T-helper 9 cell (primary cell): ENCODE data around the gene NUCB1.
"Not testable (repeated sequence)": the region's sequence is repeated elsewhere in the genome, so short reads cannot be mapped to it uniquely, and the experiment has no call there.

ENCODE experiments used
- DNase-seq: peaks from one replicate; pipeline ENCODE4 v3.0.0-alpha.2; 2020
- total RNA-seq, 2 donors: gene quantifications; one replicate each; lab custom pipeline; 2026; lab: John Stamatoyannopoulos, UW

Gene NUCB1
- 95.3 to 141 reads per million in 2 donors for total RNA-seq

DNA sequence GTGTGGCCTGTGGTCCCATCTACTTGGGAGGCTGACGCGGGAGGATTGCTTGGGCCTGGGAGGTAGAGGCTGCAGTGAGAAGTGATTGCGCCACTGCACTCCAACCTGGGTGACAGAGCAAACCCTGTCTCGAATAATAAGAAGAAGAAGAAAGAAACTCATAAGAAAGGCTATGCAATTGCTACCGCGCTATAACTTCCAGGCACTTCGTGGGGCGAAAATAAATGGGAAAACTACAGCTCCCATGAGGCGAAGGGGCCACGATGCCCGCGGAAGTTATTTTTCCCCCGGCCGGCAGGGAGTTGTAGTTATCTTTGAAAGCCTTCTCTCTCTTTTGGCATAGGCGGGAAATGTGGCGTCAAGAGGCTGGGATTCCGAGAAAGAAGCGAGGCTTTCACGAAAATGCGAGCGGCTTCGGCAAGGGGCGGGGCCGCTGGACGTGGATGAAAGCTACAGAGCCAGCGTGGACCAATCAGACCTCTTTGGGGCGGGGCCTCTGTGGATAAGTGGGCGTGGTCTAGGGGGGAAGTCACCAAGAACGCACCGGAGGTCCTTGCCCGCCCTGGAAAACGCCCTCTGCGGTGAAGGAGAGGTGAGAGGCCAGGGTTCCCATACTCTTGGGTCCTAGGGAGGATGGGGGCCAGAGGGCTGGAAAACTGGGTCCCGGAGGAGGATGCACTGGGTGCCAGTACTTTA is at the start of gene NUCB1:
Gene NUCB1 (plus strand): TSS at position 532 of the 696 bp plus-strand sequence. CDS start 485 bp downstream, outside the sequence.
- peak; percentile 97 for DNase-seq

DNA sequence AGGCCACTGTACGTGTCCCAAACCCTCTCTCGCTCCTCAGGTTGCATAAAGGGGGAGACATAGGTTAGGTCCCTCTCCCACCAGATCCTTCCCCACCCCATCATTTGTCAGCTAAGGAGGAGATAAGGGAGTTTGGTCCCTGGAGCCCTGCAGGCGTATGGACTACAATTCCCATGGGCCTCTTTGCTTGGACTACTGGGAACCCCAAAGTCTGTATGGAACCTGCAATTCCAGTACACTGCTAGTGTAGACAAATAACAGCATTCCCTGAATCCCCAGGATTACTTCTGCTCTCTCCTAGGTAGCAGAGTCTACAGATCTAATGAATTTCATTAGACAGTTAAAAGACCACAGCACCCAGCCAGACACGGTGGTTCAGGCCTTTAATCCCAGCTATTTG is 47.8 kb upstream of the NUCB1 start:
- no peak for DNase-seq

DNA sequence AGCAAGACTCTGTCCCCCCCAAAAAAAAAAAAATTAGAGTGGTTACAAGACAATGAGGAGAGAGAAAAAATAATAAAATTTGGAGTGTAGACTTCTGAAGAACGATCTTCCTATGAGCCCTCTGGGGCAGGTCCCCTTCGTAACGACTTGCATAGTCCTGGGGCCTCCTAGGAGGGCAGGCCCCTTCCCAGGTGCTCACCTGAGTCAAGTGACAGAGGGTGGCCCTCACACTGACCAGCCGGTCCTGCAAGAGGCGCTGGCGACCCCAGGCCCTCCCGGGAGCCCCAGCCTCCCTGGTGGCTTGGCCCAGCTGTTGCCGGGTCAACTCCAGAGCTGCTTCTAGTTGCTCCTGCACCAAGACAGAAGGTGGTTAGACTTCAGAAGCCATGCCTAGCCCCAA is 46.6 kb upstream of the NUCB1 start:
- DNase-seq, result no peak

DNA sequence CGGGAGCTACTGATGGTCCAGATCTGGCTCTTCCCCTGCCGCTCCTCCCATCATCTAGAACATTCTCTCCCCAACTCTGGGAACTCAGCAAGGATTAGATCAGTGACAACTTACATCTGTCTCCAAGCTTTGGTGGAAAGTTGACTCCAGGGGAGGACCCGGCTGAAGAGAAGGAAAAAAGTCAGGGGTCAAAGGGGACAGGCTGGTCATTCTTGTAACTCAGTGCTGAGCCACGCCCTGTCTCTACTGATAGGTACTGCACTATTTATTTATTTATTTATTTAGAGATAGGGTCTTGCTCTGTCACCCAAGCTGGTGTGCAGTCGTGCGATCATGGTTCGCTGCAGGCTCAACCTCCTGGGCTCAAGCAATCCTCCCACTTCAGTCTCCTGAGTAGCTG is 46.0 kb upstream of the NUCB1 start:
- no peak for DNase-seq

DNA sequence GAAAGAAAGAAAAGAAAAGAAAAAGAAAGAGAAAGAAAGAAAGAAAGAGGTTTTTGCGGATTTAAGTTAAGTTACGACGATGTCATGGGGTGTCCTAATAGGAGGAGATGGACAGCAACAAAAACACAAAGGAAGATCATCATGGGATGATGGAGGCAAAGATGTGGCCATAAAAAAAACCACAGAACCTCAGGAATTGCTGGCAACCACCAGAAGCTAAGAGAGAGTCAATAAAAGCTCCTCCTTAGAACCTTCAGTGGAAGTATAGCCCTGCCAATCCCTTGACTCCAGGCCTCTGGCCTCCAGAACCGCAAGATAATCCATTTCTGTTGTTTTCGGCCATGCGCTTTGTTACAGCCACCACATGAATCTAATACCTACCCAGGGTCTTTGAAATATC is 43.2 kb upstream of the NUCB1 start:
- DNase-seq, result no peak

DNA sequence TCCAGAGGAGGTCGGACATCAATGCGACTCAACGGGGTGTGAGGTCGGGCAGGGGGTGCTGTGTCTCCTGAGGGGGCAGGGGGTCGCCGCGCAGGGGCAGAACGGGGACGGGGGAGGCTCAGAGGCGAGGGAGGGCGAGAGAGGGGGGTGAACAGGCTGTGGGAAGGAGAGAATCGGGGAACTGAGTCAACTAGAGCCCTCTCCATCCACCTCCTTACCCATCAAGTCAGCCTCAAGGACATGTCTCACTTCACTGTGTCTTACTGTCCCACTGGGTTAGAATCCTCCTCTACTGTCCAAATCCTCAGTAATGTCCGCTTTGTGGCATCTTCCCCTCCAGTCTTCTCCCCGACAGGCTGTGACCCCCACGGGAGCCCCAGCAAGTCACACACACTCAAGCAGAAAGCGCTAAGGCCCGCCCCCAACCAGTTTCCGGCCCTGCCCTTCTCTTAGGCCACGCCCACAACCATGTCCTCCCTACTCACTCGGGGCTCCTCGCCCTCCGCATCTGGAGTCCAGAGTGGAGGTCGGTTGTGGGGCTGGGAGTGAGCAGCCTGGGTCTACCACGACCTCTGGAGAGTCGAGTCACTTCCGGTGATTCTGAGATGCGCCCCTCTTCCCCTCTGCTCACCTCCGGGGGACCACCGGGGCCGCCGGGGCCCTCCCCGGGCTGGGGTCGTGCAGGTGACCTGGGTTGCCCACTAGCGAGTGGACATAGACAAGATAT is 41.0 kb upstream of the NUCB1 start:
- peak; percentile 70 for DNase-seq

DNA sequence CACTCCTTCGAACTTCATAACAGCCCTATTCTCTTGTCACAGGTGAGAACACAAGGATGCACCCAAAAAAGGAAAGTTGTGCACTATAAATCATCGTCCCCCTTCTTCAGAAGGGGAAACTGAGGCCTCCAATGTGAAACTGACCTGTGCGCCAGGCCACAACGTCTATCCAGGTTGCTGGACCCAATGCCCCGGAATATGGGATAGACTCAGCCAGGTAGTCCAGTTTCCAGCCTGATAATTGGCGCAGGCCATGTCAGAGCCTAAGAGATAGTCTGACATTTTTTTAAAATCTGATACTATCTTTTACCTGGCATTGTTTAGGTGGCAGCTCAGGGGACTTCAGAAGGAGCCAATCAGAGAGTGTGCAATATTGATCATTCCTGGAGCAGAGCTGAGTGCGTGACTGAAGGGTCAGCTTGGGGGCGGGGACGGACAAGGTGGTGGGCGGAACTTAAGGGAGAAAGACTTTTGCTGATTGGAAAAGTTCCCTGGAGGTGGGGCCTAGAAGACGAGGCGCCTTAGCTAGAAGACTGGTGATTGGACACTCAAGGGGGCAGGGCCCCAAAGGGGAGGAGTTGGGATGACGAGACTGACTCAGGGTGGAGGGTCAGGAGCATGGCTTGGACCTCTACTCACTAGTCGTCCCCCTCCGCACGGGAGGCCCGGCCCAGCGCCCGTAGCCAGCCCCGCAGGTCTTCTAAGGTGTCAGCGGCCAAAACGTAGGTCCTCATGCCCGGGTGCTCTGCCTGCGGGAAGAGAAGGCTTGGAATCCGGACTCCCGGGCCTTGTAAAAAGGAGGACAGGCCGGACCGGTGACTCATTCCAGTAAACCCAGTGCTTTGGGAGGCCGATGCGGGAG is 40.2 kb upstream of the NUCB1 start:
- no peak for DNase-seq

DNA sequence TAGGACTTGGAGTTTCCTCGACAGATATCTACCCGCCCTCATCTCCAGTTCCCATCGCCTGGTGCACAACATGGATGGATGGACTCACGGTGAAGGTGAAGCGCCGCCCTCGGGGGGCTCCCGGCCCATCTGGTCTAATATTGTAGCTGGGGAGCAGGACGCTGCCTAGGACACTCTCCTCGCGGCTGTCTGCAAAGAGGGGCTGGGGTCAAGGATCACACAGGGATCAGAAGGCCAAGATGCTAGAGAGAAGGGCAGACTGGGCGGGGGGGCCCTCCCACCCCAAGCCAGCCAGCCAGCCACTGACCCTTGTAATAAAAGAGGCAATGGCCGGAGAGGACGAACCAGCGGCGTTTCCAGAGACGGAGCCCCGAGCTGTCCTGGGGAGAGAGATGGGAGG is 38.8 kb upstream of the NUCB1 start:
- DNase-seq, result no peak

DNA sequence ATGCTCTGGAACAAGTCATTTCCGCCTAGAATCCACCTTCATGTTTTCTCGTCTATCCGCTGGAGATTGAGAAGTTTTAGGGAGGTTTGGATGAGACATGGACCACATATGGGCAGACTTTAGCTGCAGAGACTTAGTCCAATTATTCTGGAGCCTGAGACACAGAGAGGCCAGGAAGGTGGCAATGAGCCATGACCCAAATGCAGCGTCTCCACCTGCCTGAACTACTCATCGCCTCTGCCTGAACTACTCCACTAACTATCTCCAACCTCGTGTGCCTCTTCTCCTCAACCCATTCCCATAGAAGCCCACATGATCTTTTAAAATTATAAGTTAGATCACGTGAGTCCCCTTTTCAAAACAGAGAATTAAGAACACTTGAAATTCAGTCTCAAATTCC is 37.3 kb upstream of the NUCB1 start:
- no peak for DNase-seq

DNA sequence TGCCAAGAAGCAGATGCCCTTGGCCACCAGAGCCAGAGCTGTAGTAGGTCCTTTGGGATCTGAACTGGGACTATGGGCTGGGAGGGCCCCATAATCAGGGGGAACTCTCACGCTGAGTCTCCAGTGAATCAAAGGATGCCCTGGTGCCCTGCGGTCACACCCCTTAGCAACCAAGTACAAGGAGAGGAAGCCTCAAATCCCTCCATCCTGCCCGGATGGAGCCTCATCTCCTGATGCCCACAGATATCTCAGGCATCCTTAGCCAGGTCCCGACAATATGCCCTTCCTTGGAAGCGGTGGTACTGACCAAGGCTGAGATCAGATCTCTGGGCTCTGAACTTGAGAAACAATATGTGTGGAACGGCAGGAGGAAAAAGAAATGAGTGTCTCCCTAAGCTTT is 33.4 kb upstream of the NUCB1 start:
- DNase-seq, result no peak

DNA sequence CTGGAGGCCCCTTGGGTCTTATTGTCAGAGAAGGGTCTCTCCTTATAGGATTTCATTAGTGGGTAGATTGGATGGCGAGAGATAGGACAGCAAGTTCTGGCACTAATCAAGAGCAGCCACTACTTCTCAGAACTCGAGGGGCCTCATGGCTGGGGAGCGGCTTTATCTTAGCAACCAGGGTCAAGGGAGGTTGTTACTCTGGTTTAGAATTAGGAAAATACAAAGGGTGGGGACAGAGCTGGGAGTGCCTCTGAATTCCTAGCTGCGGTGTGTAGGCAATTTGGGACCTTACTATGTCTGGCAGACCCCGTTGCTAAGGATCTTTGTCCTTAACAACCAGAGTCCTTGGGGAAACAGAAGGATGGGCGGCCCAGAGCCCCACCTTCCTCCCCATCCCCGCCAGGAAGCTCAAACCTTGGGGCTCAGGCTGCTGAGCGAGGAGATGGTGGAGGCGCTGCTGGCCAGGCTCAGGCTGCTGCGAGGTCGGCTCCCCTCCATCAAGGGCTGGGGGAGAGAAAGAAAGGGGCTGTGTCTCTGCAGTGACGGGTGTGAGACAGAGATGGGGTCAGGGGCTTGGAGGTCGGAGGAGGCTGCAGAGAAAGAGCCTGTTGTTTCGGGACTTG is 32.9 kb upstream of the NUCB1 start:
- no peak for DNase-seq

DNA sequence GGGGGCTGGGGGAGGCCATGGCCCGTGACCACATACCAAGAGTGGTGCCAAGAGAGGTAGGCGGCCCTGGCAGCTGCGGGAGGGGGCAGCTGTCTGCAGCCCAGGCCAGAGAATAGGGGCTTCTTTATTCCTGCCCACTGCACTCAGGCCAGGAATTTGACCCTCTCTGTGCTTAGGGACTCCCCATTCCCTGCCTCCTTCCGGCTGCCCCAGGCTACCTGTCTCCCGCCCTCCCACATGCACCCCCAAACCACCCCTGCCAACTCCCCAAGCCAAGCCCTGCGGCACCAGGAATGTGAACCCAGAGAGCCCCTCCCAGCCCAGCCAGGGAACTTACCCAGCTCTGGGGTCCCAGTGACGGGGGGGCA is 32.4 kb upstream of the NUCB1 start:
- no peak for DNase-seq

DNA sequence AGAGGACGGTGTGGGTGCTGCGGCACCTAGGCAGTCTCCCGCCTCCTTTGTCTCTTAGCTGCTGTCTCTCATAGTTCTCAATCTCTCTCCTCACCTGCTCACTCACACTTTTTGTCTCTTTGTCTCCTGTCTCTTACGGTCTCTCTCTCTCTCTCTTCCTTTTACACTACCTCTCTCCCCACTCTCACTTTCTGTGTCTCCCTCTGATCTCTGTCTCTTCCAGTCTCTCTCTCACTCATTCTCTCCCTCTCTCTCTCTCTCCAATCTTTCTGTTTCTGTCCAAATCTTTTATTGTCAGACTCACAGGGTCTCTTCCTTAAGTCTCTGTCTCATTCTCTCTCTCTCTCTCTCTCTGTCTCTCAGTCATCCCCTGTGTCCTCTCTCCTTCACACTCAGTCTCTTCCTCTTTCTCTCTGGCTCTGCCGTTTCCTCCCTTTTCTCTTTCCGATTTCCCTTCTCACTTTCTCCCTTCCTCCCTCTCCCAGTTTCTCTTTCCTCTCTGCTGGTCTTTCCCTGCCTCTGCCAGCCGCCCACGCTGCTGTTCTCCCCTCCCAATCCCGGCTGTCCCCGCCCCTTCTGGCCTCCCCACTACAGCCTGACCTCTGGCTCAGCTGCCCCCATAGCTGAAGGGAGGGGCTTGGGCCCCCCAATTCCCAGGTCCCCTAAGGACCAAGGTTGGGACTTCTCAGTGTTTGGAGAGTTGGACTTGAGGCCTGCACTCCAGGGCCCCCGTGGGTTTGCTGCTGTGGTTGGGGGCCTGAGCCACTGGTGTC is 31.8 kb upstream of the NUCB1 start, which contains the start of gene PLEKHA4:
Gene PLEKHA4 (minus strand): TSS at position 504 of the 773 bp plus-strand sequence. CDS start 997 bp downstream, outside the sequence.
- DNase-seq, result no peak

DNA sequence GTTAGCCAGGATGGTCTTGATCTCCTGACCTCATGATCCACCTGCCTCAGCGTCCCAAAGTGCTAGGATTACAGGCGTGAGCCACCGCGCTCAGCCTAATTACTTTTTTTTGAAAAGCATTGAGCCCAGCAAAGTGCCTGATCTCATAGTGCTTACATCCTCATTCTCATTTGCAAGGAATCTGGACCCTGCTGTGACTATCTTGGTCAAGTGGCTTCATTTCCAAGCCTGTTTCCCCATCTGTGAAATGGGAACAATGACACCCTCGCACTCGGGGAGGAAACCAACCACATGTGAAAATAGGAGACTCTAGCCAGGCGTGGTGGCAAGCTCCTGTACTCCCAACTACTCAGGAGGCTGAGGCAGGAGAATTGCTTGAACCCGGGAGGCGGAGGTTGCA is 30.1 kb upstream of the NUCB1 start:
- DNase-seq, result no peak

DNA sequence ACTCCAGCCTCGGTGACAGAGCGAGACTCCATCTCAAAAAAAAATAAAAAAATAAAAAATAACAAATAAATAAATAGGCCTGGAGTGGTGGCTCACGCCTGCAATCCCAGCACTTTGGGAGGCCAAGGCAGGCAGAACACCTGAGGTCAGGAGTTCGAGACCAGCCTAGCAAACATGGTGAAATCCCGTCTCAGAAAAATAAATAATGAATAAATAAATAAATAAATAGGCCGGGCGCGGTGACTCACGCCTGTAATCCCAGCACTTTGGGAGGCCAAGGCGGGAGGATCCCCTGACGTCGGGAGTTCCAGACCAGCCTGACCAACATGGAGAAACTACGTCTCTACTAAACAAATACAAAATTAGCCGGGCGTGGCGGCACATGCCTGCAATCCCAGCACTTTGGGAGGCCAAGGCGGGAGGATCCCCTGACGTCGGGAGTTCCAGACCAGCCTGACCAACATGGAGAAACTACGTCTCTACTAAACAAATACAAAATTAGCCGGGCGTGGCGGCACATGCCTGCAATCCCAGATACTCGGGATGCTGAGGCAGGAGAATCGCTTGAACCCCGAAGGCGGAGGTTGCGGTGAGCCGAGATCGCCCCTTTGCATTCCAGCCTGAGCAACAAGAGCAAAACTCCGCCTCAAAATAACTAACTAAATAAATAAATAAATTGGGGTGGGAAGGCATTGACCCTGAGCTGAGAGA is 28.5 kb upstream of the NUCB1 start:
- DNase-seq, result not testable (repeated sequence)

DNA sequence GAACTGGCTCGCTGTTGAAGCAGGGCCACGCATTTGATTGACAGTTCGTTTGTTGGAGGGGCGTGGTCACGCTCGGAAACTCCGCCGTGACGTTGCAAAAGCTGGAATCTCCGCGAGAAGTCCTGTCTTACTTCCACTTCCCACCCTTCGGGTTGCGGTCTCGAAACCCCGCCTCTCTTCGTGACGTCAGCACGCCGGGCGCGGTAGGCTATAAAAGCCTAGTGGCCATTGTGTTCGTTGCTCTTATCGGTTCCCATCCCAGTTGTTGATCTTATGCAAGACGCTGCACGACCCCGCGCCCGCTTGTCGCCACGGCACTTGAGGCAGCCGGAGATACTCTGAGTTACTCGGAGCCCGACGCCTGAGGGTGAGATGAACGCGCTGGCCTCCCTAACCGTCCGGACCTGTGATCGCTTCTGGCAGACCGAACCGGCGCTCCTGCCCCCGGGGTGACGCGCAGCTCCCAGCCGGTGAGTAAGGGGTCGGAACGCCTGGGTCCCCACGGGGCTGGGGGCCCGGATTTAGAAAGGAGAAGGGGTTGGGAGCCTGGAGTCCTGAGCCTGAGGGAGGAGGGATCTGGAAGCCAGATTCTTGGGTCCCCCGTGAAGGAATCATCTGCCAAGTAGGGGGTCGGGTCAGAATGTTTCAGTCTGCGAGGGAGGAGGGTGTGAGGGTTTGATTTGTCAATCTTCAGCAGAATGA is 27.8 kb upstream of the NUCB1 start, which contains the start of gene PPP1R15A:
Gene PPP1R15A (plus strand): TSS at position 240 of the 702 bp plus-strand sequence. CDS start 813 bp downstream, outside the sequence.
- DNase-seq, result peak; percentile 97

DNA sequence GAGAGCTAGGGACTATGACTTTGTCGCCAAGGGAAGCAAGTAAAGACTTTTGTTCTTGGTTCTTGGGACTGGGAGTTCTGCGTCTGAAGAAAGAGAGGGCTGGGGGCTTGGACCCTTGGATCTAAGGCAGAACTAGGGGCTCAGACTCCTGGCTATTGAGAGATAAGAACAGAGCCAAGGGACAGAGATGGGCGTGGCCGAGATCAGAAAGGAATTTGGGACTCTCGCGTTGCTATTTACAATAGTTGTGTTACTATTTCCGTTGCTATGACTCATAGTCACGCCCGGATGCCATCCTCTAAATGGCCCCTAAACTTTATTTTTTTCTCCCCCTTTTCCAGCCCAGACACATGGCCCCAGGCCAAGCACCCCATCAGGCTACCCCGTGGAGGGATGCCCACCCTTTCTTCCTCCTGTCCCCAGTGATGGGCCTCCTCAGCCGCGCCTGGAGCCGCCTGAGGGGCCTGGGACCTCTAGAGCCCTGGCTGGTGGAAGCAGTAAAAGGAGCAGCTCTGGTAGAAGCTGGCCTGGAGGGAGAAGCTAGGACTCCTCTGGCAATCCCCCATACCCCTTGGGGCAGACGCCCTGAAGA is 27.1 kb upstream of the NUCB1 start:
- peak; percentile 64 for DNase-seq

DNA sequence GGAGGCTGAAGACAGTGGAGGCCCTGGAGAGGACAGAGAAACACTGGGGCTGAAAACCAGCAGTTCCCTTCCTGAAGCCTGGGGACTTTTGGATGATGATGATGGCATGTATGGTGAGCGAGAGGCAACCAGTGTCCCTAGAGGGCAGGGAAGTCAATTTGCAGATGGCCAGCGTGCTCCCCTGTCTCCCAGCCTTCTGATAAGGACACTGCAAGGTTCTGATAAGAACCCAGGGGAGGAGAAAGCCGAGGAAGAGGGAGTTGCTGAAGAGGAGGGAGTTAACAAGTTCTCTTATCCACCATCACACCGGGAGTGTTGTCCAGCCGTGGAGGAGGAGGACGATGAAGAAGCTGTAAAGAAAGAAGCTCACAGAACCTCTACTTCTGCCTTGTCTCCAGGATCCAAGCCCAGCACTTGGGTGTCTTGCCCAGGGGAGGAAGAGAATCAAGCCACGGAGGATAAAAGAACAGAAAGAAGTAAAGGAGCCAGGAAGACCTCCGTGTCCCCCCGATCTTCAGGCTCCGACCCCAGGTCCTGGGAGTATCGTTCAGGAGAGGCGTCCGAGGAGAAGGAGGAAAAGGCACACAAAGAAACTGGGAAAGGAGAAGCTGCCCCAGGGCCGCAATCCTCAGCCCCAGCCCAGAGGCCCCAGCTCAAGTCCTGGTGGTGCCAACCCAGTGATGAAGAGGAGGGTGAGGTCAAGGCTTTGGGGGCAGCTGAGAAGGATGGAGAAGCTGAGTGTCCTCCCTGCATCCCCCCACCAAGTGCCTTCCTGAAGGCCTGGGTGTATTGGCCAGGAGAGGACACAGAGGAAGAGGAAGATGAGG is 26.4 kb upstream of the NUCB1 start:
- DNase-seq, result no peak
